Activated naive CD4-positive, alpha-beta T cell treated with anti-CD3 and anti-CD28 coated beads, Interleukin-2, amount 50 U/mL, for 24 hours (primary cell): Measurements from ENCODE around the gene NRARP.
A peak's percentile ranks its signal among the peaks of the same experiment; 100 is the strongest.

Source experiments
- H3K27ac Mint-ChIP-seq: one replicate; pipeline ENCODE4 v1.8.0; 2021; ENCODE audit warnings: mild to moderate bottlenecking, mixed read lengths
- H3K27me3 Mint-ChIP-seq: one replicate; pipeline ENCODE4 v1.8.0; 2021; ENCODE audit warnings: mixed read lengths
- H3K36me3 Mint-ChIP-seq: one replicate; pipeline ENCODE4 v1.8.0; 2021; ENCODE audit warnings: mixed read lengths
- H3K4me1 Mint-ChIP-seq: one replicate; pipeline ENCODE4 v1.8.0; 2021; ENCODE audit warnings: mixed read lengths
- H3K4me3 Mint-ChIP-seq: one replicate; pipeline ENCODE4 v1.8.0; 2021; ENCODE audit warnings: mild to moderate bottlenecking, mixed read lengths
- H3K9me3 Mint-ChIP-seq: one replicate; pipeline ENCODE4 v1.8.0; 2021; ENCODE audit warnings: mixed read lengths

The NRARP gene

GRCh38 chr9:137307255-137308056, 5.4 kb upstream of the NRARP start:
- H3K27ac Mint-ChIP-seq: peak overlapping the region; percentile 9
- H3K36me3 Mint-ChIP-seq: no peaks in the 10 kb centered on the region
- H3K4me3 Mint-ChIP-seq: no peak overlapping the region
- no peaks in the 10 kb centered on the region for H3K9me3 Mint-ChIP-seq
- peaks cover 7% of the 10 kb centered on the region for H3K4me1 Mint-ChIP-seq
- no peaks in the 10 kb centered on the region for H3K27me3 Mint-ChIP-seq

GRCh38 chr9:137306850-137307254, 4.8 kb upstream of the NRARP start:
- H3K36me3 Mint-ChIP-seq: no peaks in the 10 kb centered on the region
- no peak overlapping the region for H3K27ac Mint-ChIP-seq
- peaks cover 7% of the 10 kb centered on the region for H3K4me1 Mint-ChIP-seq
- H3K4me3 Mint-ChIP-seq: no peak overlapping the region
- no peaks in the 10 kb centered on the region for H3K9me3 Mint-ChIP-seq
- no peaks in the 10 kb centered on the region for H3K27me3 Mint-ChIP-seq

GRCh38 chr9:137306066-137306849, 4.2 kb upstream of the NRARP start:
- Mint-ChIP-seq H3K27ac (no peak overlapping the region), H3K4me3 (no peak overlapping the region), H3K9me3 (no peaks in the 10 kb centered on the region), H3K27me3 (no peaks in the 10 kb centered on the region), H3K4me1 (peaks cover 7% of the 10 kb centered on the region), H3K36me3 (no peaks in the 10 kb centered on the region)

- H3K27ac Mint-ChIP-seq: no peak overlapping the region
- H3K4me3 Mint-ChIP-seq: no peak overlapping the region
- no peaks in the 10 kb centered on the region for H3K36me3 Mint-ChIP-seq
- no peaks in the 10 kb centered on the region for H3K9me3 Mint-ChIP-seq
- H3K27me3 Mint-ChIP-seq: no peaks in the 10 kb centered on the region
- H3K4me1 Mint-ChIP-seq: peaks cover 10% of the 10 kb centered on the region
These were observed 3.7 kb upstream of the NRARP start for GRCh38 chr9:137305798-137306065.

- H3K4me3 Mint-ChIP-seq: no peak overlapping the region
- no peaks in the 10 kb centered on the region for H3K36me3 Mint-ChIP-seq
- no peaks in the 10 kb centered on the region for H3K9me3 Mint-ChIP-seq
- H3K27ac Mint-ChIP-seq: no peak overlapping the region
- no peaks in the 10 kb centered on the region for H3K27me3 Mint-ChIP-seq
- peaks cover 11% of the 10 kb centered on the region for H3K4me1 Mint-ChIP-seq
These were observed 3.2 kb upstream of the NRARP start for GRCh38 chr9:137305060-137305797.

GRCh38 chr9:137304383-137305059, 2.5 kb upstream of the NRARP start:
- no peaks in the 10 kb centered on the region for H3K9me3 Mint-ChIP-seq
- H3K27me3 Mint-ChIP-seq: peaks cover 3% of the 10 kb centered on the region
- no peak overlapping the region for H3K4me3 Mint-ChIP-seq
- H3K36me3 Mint-ChIP-seq: no peaks in the 10 kb centered on the region
- H3K4me1 Mint-ChIP-seq: peaks cover 16% of the 10 kb centered on the region
- no peak overlapping the region for H3K27ac Mint-ChIP-seq

GRCh38 chr9:137303893-137304382, 1.9 kb upstream of the NRARP start:
- Mint-ChIP-seq H3K36me3 (no peaks in the 10 kb centered on the region), H3K4me1 (peaks cover 16% of the 10 kb centered on the region), H3K27ac (no peak overlapping the region), H3K4me3 (peak overlapping the region; percentile 7), H3K9me3 (no peaks in the 10 kb centered on the region), H3K27me3 (peaks cover 3% of the 10 kb centered on the region)

GRCh38 chr9:137303151-137303892, 1.3 kb upstream of the NRARP start:
- peaks cover 16% of the 10 kb centered on the region for H3K4me1 Mint-ChIP-seq
- peak overlapping the region; percentile 15 for H3K4me3 Mint-ChIP-seq
- H3K27ac Mint-ChIP-seq: no peak overlapping the region
- no peaks in the 10 kb centered on the region for H3K36me3 Mint-ChIP-seq
- no peaks in the 10 kb centered on the region for H3K9me3 Mint-ChIP-seq
- H3K27me3 Mint-ChIP-seq: peaks cover 3% of the 10 kb centered on the region

- Mint-ChIP-seq H3K9me3 (no peaks in the 10 kb centered on the region), H3K4me1 (peaks cover 16% of the 10 kb centered on the region), H3K27ac (no peak overlapping the region), H3K4me3 (peak overlapping the region; percentile 15), H3K27me3 (peaks cover 3% of the 10 kb centered on the region), H3K36me3 (no peaks in the 10 kb centered on the region)
These were observed 529 bp upstream of the NRARP start for GRCh38 chr9:137302449-137303150.

- Mint-ChIP-seq H3K4me3 (peak overlapping the region; percentile 90), H3K27me3 (peaks cover 13% of the 10 kb centered on the region), H3K36me3 (no peaks in the 10 kb centered on the region), H3K4me1 (peaks cover 17% of the 10 kb centered on the region), H3K9me3 (no peaks in the 10 kb centered on the region), H3K27ac (no peak overlapping the region)
These were observed 757 bp downstream of the NRARP start for GRCh38 chr9:137301081-137301947.

GRCh38 chr9:137300567-137301080, 1.4 kb downstream of the NRARP start:
- H3K27me3 Mint-ChIP-seq: peaks cover 13% of the 10 kb centered on the region
- peak overlapping the region; percentile 90 for H3K4me3 Mint-ChIP-seq
- no peaks in the 10 kb centered on the region for H3K36me3 Mint-ChIP-seq
- H3K9me3 Mint-ChIP-seq: no peaks in the 10 kb centered on the region
- H3K4me1 Mint-ChIP-seq: peaks cover 17% of the 10 kb centered on the region
- peak overlapping the region; percentile 94 for H3K27ac Mint-ChIP-seq

GRCh38 chr9:137299938-137300337, 2.1 kb downstream of the NRARP start:
- Mint-ChIP-seq H3K36me3 (no peaks in the 10 kb centered on the region), H3K27ac (no peak overlapping the region), H3K4me1 (peaks cover 13% of the 10 kb centered on the region), H3K9me3 (no peaks in the 10 kb centered on the region), H3K4me3 (peak overlapping the region; percentile 52), H3K27me3 (peaks cover 13% of the 10 kb centered on the region)

- H3K4me1 Mint-ChIP-seq: peaks cover 13% of the 10 kb centered on the region
- H3K36me3 Mint-ChIP-seq: no peaks in the 10 kb centered on the region
- no peak overlapping the region for H3K4me3 Mint-ChIP-seq
- H3K9me3 Mint-ChIP-seq: no peaks in the 10 kb centered on the region
- H3K27me3 Mint-ChIP-seq: peaks cover 17% of the 10 kb centered on the region
- no peak overlapping the region for H3K27ac Mint-ChIP-seq
These were observed 2.9 kb downstream of the NRARP start for GRCh38 chr9:137299203-137299565.
